T-helper 22 cell (primary cell): ENCODE measurements around the gene RB1.
"Not testable (repeated sequence)": the region's sequence is repeated elsewhere in the genome, so short reads cannot be mapped to it uniquely, and the experiment has no call there.

ENCODE experiments used
- DNase-seq: peaks from one replicate; pipeline ENCODE4 v3.0.0-alpha.2; 2020; ENCODE audit warnings: low read depth

RB1 gene

DNA sequence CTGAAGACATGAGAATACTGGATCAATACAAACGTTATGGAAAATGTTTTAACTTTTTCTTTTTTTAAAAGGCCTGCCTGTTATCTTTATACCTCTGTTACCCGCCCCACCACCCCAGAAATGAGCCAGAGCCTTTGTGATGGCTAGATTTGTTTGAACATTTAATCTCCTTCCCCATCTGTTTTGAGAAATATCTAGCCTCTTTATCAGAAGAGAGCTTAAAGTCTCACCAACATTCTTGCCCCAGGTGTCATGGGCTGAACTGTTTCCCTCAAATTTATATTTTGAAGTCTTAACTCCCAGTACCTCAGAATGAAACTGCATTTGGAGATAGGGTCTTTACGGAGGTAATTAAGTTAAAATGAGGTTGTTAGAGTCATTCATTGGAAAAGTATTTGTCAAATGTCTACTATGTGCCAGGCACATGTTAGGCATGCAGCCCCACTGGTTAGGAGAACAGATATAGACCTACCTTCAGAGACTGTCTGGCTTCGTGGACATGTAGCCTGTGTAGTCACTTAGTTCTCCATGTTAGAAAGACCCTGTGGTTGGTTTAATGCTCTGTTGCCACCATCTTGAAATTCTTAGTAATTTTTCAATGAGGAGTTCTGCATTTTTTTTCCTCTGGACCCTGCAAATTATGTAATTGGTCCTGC, 6.3 kb upstream of the RB1 start:
- no peak for DNase-seq

GRCh38 chr13:48299591-48299990, 4.0 kb upstream of the RB1 start:
- DNase-seq: no peak

- DNase-seq: no peak
These were observed 636 bp upstream of the RB1 start for GRCh38 chr13:48302871-48303358.

- DNase-seq: no peak
These were observed 759 bp downstream of the RB1 start for GRCh38 chr13:48304143-48304876.

- DNase-seq: no peak
These were observed 7.7 kb downstream of the RB1 start for GRCh38 chr13:48311223-48311622.

GRCh38 chr13:48315969-48316650, 12.6 kb downstream of the RB1 start:
- no peak for DNase-seq

- no peak for DNase-seq
These were observed 13.4 kb downstream of the RB1 start for GRCh38 chr13:48316826-48317510.

- DNase-seq: no peak
These were observed 14.2 kb downstream of the RB1 start for GRCh38 chr13:48317511-48318376.

DNA sequence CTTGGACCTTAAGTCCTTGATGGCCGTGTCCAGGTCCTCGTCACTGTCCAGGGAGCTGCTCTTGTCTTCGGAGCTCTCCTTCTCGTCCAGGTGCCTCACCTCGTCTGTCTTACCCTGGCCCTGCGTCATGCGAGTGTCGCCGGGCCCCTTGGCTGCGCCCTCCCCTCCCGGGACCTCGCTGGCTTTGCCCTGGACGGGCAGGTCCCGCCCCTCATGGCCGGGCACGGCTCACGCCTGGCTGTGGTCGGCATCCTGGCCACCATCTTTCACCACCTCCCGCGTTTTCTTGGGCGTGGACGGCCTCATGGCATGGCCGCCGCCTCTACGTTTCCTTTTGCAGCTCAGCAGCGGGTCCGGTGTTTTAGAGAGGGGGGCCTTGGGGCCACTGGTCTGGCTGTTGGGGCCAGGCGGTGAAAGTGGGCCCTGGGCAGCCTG, 14.8 kb downstream of the RB1 start:
- DNase-seq: no peak

GRCh38 chr13:48318821-48319511, 15.4 kb downstream of the RB1 start:
- no peak for DNase-seq

DNA sequence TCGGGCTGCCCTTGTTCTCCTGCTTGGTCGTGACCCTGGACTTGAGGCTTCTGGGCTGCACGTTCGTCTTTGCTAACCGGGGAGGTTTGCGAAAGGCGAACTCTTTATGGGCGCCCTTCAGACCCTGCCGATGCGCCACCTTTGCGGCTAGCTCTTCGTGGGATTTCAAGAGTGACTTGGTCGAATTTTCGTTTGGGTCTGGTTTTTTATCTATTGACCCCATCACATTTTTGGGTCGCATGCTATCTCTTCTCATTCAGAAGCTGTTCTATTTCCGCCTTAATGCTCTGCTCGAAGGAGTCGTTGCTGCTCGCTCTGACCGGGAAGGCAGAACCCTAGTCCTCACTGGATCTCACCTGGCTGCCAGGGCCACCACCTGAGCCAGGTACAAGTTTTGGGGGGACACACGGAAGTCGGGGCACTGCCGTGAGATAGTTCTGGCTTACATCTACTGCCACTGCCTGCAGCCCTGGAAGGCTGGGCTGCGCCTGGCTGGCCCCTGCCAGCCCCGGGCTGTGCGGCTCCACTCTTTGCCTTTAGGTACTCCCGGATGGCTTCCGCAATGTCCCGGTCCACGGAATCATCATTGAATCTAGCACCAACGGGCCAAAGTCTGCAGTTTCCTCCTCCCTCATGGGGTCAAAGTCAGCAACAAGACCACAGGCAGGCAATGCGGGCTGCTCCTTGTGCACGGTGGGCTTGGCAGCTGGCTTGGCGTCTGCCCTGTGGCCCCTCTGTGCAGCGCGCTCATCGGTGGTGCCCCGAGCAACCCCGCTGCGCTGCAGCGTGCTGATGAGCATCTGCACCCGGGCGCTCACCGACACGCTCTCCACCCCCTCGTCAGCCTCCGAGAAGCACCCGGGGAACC, 16.2 kb downstream of the RB1 start:
- DNase-seq: no peak

- DNase-seq: no peak
These were observed 16.8 kb downstream of the RB1 start for GRCh38 chr13:48320399-48320790.

GRCh38 chr13:48320891-48321510, 17.4 kb downstream of the RB1 start:
- no peak for DNase-seq

GRCh38 chr13:48322294-48322693, 18.7 kb downstream of the RB1 start:
- no peak for DNase-seq

- DNase-seq: no peak
These were observed 30.4 kb downstream of the RB1 start for GRCh38 chr13:48333976-48334375.

DNA sequence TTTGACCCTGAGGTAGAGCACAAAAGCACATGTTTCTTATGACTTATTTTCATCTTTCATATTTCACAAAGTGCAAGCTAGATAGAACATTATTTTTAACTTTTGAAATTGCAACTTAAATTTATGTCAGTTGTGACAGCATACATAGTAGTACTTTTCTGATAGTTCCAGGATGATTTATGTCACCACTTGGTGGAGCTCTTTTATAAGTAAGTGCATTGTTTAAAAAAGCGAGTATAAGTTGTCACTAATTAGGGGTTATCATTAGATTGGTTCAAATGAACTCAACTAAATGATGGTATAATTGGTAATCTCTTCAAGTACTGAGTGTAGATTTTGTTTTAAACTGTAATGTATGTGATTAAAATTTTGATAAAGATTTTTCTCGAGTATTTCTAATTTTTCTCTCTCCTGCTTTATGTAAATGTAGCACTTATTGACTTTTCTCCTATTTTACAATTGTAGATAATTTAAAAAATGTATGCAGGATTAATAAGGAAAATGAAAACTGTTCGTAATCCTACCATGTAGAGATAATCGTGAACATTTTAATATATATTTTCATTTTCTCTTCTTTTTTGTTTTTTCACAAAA, 31.1 kb downstream of the RB1 start:
- DNase-seq: no peak

- DNase-seq: not testable (repeated sequence)
These were observed 35.6 kb downstream of the RB1 start for GRCh38 chr13:48339198-48339597.

DNA sequence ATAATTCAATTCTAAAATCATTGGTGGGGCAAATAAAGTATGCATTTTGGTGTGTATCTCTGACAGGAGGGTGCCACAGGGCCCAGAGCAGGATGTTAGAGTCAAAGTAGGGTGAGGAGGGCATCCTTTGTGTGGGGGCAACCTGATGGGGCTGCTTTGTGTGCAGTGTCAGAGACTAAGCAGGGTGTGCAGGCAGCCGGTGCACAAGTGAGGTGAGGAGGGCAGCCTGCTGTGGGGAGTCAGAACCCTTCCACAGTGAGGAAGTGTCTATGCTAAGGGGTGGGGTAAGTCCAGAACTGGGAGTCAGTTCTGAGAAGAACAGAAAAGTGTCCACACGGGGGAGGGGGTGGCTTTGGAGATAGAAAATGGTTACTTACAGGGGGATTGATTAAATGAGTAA, 40.7 kb downstream of the RB1 start:
- DNase-seq: no peak

DNA sequence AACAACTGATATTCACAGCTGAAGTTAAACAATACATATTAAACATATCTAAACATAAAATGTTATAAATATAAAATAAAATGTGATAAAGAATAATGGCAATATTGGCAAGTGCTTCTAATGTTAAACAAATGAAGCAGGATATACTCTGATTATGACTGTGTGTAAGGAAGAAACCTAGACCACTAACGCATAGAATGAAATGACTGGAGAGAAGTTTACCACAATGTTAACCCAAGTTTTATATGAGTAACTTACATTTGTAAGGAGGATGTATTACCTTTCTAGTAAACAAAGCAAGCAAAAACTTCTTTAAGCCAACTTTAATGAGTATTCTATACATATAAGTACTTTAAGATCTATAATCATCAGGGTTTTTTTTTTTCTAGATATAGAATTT, 43.0 kb downstream of the RB1 start:
- no peak for DNase-seq
